Liver (tissue), 3 donors: ENCODE measurements around the gene LELP1.

Experiments used
- GABPA ChIP-seq, 2 donors: IDR thresholded peaks in 1 of 2; conservative IDR thresholded peaks in 1 of 2; 2 replicates each; pipeline ENCODE4 v1.6.1; 2016; ENCODE audit warnings: antibody characterized with exemption in 2 of 2, mild to moderate bottlenecking in 1 of 2, moderate library complexity in 1 of 2
- RAD21 ChIP-seq, 2 donors: IDR thresholded peaks; 2 replicates each; pipeline ENCODE4 v1.6.1; 2016; ENCODE audit warnings: antibody characterized with exemption in 2 of 2, mild to moderate bottlenecking in 2 of 2
- YY1 ChIP-seq: IDR thresholded peaks from 2 replicates; pipeline ENCODE4 v1.6.1; 2016; ENCODE audit warnings: antibody characterized with exemption, mild to moderate bottlenecking
- TF ChIP-seq, protein P1 (sequence below): IDR thresholded peaks from 2 replicates; pipeline ENCODE4 v1.6.1; 2016; ENCODE audit warnings: antibody characterized with exemption, mild to moderate bottlenecking
- TF ChIP-seq, protein P2 (sequence below): fragments of 150-350 bp; IDR thresholded peaks from 2 replicates; pipeline ENCODE4 v1.5.1; 2017; ENCODE audit warnings: improper control_type of control experiment, low read depth, low read length; ENCODE audit not compliant: missing input control
- donor health status: healthy.
- donor health status: healthy.

DNA sequence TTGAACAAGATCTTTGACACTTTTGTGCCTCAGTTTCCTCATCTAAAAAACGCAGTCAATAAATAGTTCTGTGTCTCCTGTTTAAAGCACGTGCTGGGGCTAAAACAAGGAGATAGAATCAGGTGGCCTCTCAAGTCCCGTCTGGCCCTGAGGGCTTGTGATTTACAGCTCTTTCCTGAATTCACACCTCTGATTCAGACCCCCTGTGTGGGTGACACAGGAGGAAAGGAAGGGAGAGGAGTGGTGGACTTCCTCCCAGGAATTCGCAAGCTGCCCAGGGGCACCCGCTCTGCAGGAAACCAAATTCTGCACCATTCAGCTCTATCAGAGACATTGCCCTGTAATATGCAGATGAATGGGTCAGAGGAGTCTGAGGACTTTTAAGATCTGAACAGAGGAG lies 9.0 kb downstream of the LELP1 start:
- TF ChIP-seq, protein P1, sequence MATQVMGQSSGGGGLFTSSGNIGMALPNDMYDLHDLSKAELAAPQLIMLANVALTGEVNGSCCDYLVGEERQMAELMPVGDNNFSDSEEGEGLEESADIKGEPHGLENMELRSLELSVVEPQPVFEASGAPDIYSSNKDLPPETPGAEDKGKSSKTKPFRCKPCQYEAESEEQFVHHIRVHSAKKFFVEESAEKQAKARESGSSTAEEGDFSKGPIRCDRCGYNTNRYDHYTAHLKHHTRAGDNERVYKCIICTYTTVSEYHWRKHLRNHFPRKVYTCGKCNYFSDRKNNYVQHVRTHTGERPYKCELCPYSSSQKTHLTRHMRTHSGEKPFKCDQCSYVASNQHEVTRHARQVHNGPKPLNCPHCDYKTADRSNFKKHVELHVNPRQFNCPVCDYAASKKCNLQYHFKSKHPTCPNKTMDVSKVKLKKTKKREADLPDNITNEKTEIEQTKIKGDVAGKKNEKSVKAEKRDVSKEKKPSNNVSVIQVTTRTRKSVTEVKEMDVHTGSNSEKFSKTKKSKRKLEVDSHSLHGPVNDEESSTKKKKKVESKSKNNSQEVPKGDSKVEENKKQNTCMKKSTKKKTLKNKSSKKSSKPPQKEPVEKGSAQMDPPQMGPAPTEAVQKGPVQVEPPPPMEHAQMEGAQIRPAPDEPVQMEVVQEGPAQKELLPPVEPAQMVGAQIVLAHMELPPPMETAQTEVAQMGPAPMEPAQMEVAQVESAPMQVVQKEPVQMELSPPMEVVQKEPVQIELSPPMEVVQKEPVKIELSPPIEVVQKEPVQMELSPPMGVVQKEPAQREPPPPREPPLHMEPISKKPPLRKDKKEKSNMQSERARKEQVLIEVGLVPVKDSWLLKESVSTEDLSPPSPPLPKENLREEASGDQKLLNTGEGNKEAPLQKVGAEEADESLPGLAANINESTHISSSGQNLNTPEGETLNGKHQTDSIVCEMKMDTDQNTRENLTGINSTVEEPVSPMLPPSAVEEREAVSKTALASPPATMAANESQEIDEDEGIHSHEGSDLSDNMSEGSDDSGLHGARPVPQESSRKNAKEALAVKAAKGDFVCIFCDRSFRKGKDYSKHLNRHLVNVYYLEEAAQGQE, result no peak
- TF ChIP-seq RAD21 (IDR thresholded peaks at IDR 0.05), result no peak
- TF ChIP-seq, protein P2, sequence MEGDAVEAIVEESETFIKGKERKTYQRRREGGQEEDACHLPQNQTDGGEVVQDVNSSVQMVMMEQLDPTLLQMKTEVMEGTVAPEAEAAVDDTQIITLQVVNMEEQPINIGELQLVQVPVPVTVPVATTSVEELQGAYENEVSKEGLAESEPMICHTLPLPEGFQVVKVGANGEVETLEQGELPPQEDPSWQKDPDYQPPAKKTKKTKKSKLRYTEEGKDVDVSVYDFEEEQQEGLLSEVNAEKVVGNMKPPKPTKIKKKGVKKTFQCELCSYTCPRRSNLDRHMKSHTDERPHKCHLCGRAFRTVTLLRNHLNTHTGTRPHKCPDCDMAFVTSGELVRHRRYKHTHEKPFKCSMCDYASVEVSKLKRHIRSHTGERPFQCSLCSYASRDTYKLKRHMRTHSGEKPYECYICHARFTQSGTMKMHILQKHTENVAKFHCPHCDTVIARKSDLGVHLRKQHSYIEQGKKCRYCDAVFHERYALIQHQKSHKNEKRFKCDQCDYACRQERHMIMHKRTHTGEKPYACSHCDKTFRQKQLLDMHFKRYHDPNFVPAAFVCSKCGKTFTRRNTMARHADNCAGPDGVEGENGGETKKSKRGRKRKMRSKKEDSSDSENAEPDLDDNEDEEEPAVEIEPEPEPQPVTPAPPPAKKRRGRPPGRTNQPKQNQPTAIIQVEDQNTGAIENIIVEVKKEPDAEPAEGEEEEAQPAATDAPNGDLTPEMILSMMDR, result no peak
- no peak for TF ChIP-seq YY1
- TF ChIP-seq GABPA (IDR thresholded peaks at IDR 0.05 in 1 of 2, conservative IDR thresholded peaks at IDR 0.05 in 1 of 2), result no peak
